Breast epithelium (tissue), 3 donors: ENCODE data around the gene QRFP.

Experiments used
- POLR2A ChIP-seq: fragments of 450-650 bp; IDR thresholded peaks from one replicate; pipeline ENCODE4 v1.6.1; 2016; ENCODE audit warnings: antibody characterized with exemption, mild to moderate bottlenecking, moderate library complexity
- POLR2AphosphoS5 ChIP-seq, 3 donors: sonication (generic); formaldehyde crosslinking; IDR thresholded peaks; one replicate each; pipeline ENCODE4 v1.6.1; 2017; ENCODE audit warnings: antibody characterized with exemption in 3 of 3
- TF ChIP-seq, protein P1 (sequence below), 3 donors: fragments of 450-650 bp; IDR thresholded peaks; one replicate each; pipeline ENCODE4 v1.5.1; 2016 to 2017; ENCODE audit warnings: antibody characterized with exemption in 3 of 3, mild to moderate bottlenecking in 3 of 3, moderate library complexity in 3 of 3

DNA sequence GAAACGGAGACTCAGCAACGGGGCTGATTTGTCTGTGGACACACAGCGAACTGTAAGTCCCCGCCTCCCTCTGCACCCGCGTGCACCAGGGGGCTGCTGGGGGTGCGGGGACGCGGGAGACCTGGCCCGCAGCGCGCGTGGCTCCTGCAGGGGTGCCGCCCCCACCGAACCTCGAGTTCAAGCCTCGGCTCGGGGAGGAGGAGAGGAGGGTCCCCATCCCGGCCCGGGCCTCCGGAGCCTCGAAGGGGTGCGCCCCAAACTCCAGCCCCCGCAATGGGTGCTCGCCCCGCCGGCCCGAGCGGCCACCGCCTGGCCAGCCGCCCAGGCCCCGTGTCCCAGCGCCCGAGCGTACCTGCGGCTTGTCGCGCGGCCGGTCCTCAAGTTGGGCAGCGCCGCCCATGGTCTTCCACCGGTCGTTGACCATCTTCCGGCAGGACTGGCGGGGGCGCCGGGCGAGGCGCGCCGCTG, 41.6 kb upstream of the QRFP start:
- TF ChIP-seq, protein P1, sequence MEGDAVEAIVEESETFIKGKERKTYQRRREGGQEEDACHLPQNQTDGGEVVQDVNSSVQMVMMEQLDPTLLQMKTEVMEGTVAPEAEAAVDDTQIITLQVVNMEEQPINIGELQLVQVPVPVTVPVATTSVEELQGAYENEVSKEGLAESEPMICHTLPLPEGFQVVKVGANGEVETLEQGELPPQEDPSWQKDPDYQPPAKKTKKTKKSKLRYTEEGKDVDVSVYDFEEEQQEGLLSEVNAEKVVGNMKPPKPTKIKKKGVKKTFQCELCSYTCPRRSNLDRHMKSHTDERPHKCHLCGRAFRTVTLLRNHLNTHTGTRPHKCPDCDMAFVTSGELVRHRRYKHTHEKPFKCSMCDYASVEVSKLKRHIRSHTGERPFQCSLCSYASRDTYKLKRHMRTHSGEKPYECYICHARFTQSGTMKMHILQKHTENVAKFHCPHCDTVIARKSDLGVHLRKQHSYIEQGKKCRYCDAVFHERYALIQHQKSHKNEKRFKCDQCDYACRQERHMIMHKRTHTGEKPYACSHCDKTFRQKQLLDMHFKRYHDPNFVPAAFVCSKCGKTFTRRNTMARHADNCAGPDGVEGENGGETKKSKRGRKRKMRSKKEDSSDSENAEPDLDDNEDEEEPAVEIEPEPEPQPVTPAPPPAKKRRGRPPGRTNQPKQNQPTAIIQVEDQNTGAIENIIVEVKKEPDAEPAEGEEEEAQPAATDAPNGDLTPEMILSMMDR (IDR thresholded peaks at IDR 0.05), result no peak
- TF ChIP-seq POLR2A, result no peak
- TF ChIP-seq POLR2AphosphoS5 (IDR thresholded peaks at IDR 0.05), result no peak
